K562 (cell line): ENCODE data around the gene SEL1L. TPM values are rescaled to one million over a fixed set of nuclear protein-coding genes. Genes with fewer than 3 reads are reported as not detected.

Source experiments
- ARID4B ChIP-seq: sonication (generic); formaldehyde crosslinking; IDR thresholded peaks from 2 replicates; pipeline ENCODE4 v1.8.0; 2022; ENCODE audit warnings: mild to moderate bottlenecking, missing genetic modification reagents
- ETV6 ChIP-seq, 3 experiments: fragments of 150-350 bp in 1 of 3; sonication (generic) in 1 of 3; formaldehyde crosslinking in 1 of 3; IDR thresholded peaks; 2 replicates each; pipeline versions ENCODE4 v1.6.1 to v1.8.0; 2014 to 2022; ENCODE audit warnings: borderline replicate concordance in 2 of 3, low read depth in 2 of 3, antibody characterized with exemption in 1 of 3, low read length in 1 of 3, mild to moderate bottlenecking in 1 of 3, missing genetic modification reagents in 1 of 3
- MNT ChIP-seq, 2 experiments: fragments of 450-650 bp; conservative IDR thresholded peaks; 2 replicates each; pipeline ENCODE4 v1.6.1; 2017; ENCODE audit warnings: mild to moderate bottlenecking in 2 of 2, moderate library complexity in 2 of 2
- MYNN ChIP-seq, 2 experiments: sonication (generic); formaldehyde crosslinking in 1 of 2; IDR thresholded peaks; 2 replicates each; pipeline versions ENCODE4 v1.5.0 to v1.6.1; 2016 to 2020; ENCODE audit warnings: antibody characterized with exemption in 1 of 2, missing genetic modification reagents in 1 of 2
- RB1 ChIP-seq: fragments of 450-650 bp; IDR thresholded peaks from 2 replicates; pipeline ENCODE4 v1.6.1; 2017; ENCODE audit warnings: low read depth, mild to moderate bottlenecking
- RBM22 ChIP-seq: fragments of 200-400 bp; formaldehyde crosslinking; IDR thresholded peaks from 2 replicates; pipeline ENCODE4 v1.6.1; 2018; ENCODE audit warnings: low read length, low read depth; ENCODE audit not compliant: poor library complexity, severe bottlenecking
- TAL1 ChIP-seq: fragments of 450-650 bp; IDR thresholded peaks from 2 replicates; pipeline ENCODE4 v1.6.1; 2016; ENCODE audit warnings: mild to moderate bottlenecking
- ZFX ChIP-seq: sonication (generic); formaldehyde crosslinking; IDR thresholded peaks from 2 replicates; pipeline ENCODE4 v1.8.0; 2022; ENCODE audit warnings: mild to moderate bottlenecking, missing genetic modification reagents, moderate library complexity
- ZNF184 ChIP-seq: sonication (generic); formaldehyde crosslinking; IDR thresholded peaks from 2 replicates; pipeline ENCODE4 v1.5.0; 2020; ENCODE audit warnings: missing genetic modification reagents
- ZNF23 ChIP-seq: fragments of 250-450 bp; sonication (Bioruptor Pico); IDR thresholded peaks from 2 replicates; pipeline ENCODE4 v1.4.0; 2020; ENCODE audit warnings: mild to moderate bottlenecking
- polyA plus RNA-seq, 8 experiments: library from polyadenylated mRNA; depleted of rRNA in 4 of 8; stranded (reverse) in 5 of 8; unstranded in 3 of 8; fragments of >200 nt; fragmentation: Nextera tagmentation in 2 of 8; fragmentation: Illumina TruSeq in 1 of 8; extraction: Ambion mirVana in 2 of 8; extraction: Trizol in 1 of 8; gene quantifications; 2 replicates each; pipeline versions ENCODE4 v1.2.1 to v1.2.3, GENCODE V29; 2011 to 2014; ENCODE audit warnings: inconsistent platforms in 1 of 8, missing spikeins in 1 of 8
- total RNA-seq, 7 experiments: library from RNA; depleted of rRNA in 6 of 7; stranded (reverse); fragments of >200 nt in 6 of 7; fragmentation: Illumina TruSeq in 2 of 7; extraction: Trizol in 2 of 7; gene quantifications; 2 replicates each; pipeline versions ENCODE4 v1.2.1 to v1.2.3, GENCODE V29; 2011 to 2021; ENCODE audit warnings: low replicate concordance in 1 of 7
- TF ChIP-seq, protein P1 (sequence below), 3 experiments: IDR thresholded peaks in 2 of 3; conservative IDR thresholded peaks in 1 of 3; 2 replicates each; pipeline ENCODE4 v1.5.1; 2011 to 2012; ENCODE audit warnings: low read length in 3 of 3, mild to moderate bottlenecking in 3 of 3, control low read depth in 2 of 3, improper control_type of control experiment in 1 of 3, inconsistent platforms in 1 of 3, low read depth in 1 of 3, mixed read lengths in 1 of 3, moderate library complexity in 1 of 3; ENCODE audit not compliant: insufficient read depth in 2 of 3
- TF ChIP-seq, protein P2 (sequence below): IDR thresholded peaks from 2 replicates; pipeline ENCODE4 v1.6.1; 2011; ENCODE audit warnings: borderline replicate concordance, low read depth, mild to moderate bottlenecking, moderate library complexity, low read length; ENCODE audit not compliant: insufficient read depth, poor library complexity, severe bottlenecking
- TF ChIP-seq, protein P3 (sequence below): fragments of 450-650 bp; formaldehyde crosslinking; IDR thresholded peaks from 2 replicates; pipeline ENCODE4 v1.4.0; 2020; ENCODE audit warnings: mild to moderate bottlenecking

The SEL1L gene
- total and polyA plus RNA-seq, 9 of the 15 experiments (the other 6 are each of a cell fraction or from before 2014, with no cell fraction given) = 7.7 to 21.1 (median 13.6) TPM

DNA sequence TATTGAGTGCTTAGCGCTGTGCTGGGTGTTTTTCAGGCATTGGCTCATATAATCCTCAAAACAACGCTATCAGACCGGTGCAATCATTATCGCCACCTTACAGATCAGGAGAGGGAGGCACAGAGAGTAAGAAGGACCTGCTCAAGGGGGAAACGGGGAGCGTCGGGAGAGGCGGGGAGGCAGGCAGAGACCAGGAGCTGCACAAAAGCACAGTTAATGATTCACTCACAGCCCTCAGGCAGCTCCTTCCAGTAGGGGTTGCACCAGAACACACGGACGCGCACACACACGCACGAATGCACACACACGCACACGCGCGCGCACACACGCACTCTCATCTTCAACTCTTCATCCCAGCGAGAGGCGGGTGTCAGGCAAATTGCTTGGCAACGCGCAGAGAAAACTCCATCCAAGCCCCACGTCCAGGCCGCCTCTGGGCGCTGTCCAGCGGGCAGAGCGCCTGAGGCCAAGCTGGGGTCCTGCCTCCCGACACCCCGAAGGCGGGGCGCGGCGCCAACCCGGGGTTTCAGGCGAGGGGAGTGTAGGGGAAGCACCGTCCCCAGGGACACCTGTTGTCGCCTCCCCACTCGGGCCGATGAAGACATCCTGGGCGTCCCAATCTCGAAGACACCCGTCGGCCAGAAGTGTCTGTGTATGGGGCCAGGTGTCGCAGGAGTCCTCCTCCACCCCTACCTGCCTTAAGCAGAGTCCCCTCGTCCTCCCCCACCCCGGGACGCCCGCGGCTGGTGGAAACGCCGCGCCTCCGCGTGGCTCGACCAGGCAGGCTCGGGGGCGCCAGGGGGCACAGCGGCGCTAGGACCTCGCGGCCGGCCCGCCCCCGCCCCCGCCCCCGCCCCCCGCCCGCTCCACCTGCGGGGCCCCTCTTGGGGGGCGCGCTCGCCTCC lies 98.0 kb downstream of the SEL1L start (continued):
- TF ChIP-seq, protein P1, sequence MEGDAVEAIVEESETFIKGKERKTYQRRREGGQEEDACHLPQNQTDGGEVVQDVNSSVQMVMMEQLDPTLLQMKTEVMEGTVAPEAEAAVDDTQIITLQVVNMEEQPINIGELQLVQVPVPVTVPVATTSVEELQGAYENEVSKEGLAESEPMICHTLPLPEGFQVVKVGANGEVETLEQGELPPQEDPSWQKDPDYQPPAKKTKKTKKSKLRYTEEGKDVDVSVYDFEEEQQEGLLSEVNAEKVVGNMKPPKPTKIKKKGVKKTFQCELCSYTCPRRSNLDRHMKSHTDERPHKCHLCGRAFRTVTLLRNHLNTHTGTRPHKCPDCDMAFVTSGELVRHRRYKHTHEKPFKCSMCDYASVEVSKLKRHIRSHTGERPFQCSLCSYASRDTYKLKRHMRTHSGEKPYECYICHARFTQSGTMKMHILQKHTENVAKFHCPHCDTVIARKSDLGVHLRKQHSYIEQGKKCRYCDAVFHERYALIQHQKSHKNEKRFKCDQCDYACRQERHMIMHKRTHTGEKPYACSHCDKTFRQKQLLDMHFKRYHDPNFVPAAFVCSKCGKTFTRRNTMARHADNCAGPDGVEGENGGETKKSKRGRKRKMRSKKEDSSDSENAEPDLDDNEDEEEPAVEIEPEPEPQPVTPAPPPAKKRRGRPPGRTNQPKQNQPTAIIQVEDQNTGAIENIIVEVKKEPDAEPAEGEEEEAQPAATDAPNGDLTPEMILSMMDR (IDR thresholded peaks at IDR 0.05 in 2 of 3, conservative IDR thresholded peaks at IDR 0.05 in 1 of 3; ENCODE audit: insufficient read depth in 2 of 3, low read depth in 1 of 3, low read length in 3 of 3) = peak in 1 of 3 experiments; percentile 14; a peak in 1 of 6 replicates
- TF ChIP-seq ZNF184 (CRISPR knock-in tag) = no peak
- TF ChIP-seq, protein P2, sequence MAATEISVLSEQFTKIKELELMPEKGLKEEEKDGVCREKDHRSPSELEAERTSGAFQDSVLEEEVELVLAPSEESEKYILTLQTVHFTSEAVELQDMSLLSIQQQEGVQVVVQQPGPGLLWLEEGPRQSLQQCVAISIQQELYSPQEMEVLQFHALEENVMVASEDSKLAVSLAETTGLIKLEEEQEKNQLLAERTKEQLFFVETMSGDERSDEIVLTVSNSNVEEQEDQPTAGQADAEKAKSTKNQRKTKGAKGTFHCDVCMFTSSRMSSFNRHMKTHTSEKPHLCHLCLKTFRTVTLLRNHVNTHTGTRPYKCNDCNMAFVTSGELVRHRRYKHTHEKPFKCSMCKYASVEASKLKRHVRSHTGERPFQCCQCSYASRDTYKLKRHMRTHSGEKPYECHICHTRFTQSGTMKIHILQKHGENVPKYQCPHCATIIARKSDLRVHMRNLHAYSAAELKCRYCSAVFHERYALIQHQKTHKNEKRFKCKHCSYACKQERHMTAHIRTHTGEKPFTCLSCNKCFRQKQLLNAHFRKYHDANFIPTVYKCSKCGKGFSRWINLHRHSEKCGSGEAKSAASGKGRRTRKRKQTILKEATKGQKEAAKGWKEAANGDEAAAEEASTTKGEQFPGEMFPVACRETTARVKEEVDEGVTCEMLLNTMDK = peak; percentile 20
- TF ChIP-seq RBM22 = no peak
- TF ChIP-seq MYNN (IDR thresholded peaks at IDR 0.05) = peak; percentile 76
- TF ChIP-seq MYNN (CRISPR knock-in tag; IDR thresholded peaks at IDR 0.05) = no peak
- TF ChIP-seq, protein P3, sequence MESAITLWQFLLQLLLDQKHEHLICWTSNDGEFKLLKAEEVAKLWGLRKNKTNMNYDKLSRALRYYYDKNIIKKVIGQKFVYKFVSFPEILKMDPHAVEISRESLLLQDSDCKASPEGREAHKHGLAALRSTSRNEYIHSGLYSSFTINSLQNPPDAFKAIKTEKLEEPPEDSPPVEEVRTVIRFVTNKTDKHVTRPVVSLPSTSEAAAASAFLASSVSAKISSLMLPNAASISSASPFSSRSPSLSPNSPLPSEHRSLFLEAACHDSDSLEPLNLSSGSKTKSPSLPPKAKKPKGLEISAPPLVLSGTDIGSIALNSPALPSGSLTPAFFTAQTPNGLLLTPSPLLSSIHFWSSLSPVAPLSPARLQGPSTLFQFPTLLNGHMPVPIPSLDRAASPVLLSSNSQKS = no peak
- peak; percentile 17; the same call in 1 of the 2 replicates for TF ChIP-seq ZFX (CRISPR knock-in tag)
- no peak for TF ChIP-seq ETV6 (IDR thresholded peaks at IDR 0.05; ENCODE audit: borderline replicate concordance in 1 of 2, low read depth in 2 of 2, low read length in 1 of 2)
- no peak for TF ChIP-seq ETV6 (CRISPR knock-in tag; IDR thresholded peaks at IDR 0.05; ENCODE audit: borderline replicate concordance)
- 0 out of 2 replicates have a peak, but pooled peaks have one; percentile 11 for TF ChIP-seq TAL1
- no peak for TF ChIP-seq ZNF23 (CRISPR knock-in tag)
- peak; percentile 89 for TF ChIP-seq ARID4B
- TF ChIP-seq MNT (conservative IDR thresholded peaks at IDR 0.05) = peak; percentile 38 to 72; a peak in 3 of 4 replicates
- TF ChIP-seq RB1 = 0 out of 2 replicates have a peak, but pooled peaks have one; percentile 31
